ENCODE results near the gene CEMIP2.

Gene CEMIP2

GRCh38 chr9:71763832-71764231 lies 4.5 kb downstream of the CEMIP2 start:
- CTCF ChIA-PET: no interaction called here
- POLR2A ChIA-PET: no interaction called here
- no peak for DNase-seq (ENCODE audit: extremely low spot score)
- no peak for TF ChIP-seq CTCF (IDR thresholded peaks at IDR 0.05; ENCODE audit: control extremely low read depth, extremely low read depth, low read depth, missing control alignments)

GRCh38 chr9:71762900-71763653 lies 5.2 kb downstream of the CEMIP2 start:
- CTCF ChIA-PET: no interaction called here
- DNase-seq (ENCODE audit: extremely low spot score): no peak
- POLR2A ChIA-PET: no interaction called here
- no peak for TF ChIP-seq CTCF (IDR thresholded peaks at IDR 0.05; ENCODE audit: control extremely low read depth, extremely low read depth, low read depth, missing control alignments)

- TF ChIP-seq CTCF (IDR thresholded peaks at IDR 0.05; ENCODE audit: control extremely low read depth, extremely low read depth, low read depth, missing control alignments): no peak
- POLR2A ChIA-PET: no interaction called here
- CTCF ChIA-PET: no interaction called here
- DNase-seq (ENCODE audit: extremely low spot score): no peak
These were observed 6.4 kb downstream of the CEMIP2 start for GRCh38 chr9:71761938-71762353.

GRCh38 chr9:71760901-71761300 lies 7.4 kb downstream of the CEMIP2 start:
- ChIA-PET POLR2A (no interaction called here), CTCF (interaction anchor here (0.6 to 1.4 kb wide), 4 partner anchors 8 to 475 kb away, joined by 3 to 6 read pairs (median 3); no protein-coding TSS in a partner anchor)
- DNase-seq (ENCODE audit: extremely low spot score): no peak
- no peak for TF ChIP-seq CTCF (IDR thresholded peaks at IDR 0.05; ENCODE audit: control extremely low read depth, extremely low read depth, low read depth, missing control alignments)

GRCh38 chr9:71758785-71759184 lies 9.5 kb downstream of the CEMIP2 start:
- no peak for DNase-seq (ENCODE audit: extremely low spot score)
- POLR2A ChIA-PET: no interaction called here
- CTCF ChIA-PET: no interaction called here
- no peak for TF ChIP-seq CTCF (IDR thresholded peaks at IDR 0.05; ENCODE audit: control extremely low read depth, extremely low read depth, low read depth, missing control alignments)

GRCh38 chr9:71758277-71758676 lies 10.0 kb downstream of the CEMIP2 start:
- DNase-seq (ENCODE audit: extremely low spot score): no peak
- no peak for TF ChIP-seq CTCF (IDR thresholded peaks at IDR 0.05; ENCODE audit: control extremely low read depth, extremely low read depth, low read depth, missing control alignments)
- POLR2A ChIA-PET: no interaction called here
- CTCF ChIA-PET: no interaction called here
